A549 treated with Hydrocortisone at 1 μM for 4 hours (cell line): Measurements from ENCODE around the gene IFIH1. TPM values are rescaled to one million over a fixed set of nuclear protein-coding genes. Genes with fewer than 3 reads are reported as not detected.

Experiments
- total RNA-seq: library from RNA; stranded (reverse); fragments of 200-300 nt; extraction: Qiagen RNA extraction; gene quantifications from 5 replicates; pipeline ENCODE4 v1.2.3, GENCODE V29; 2022

IFIH1 gene
- total RNA-seq = 0.83 to 1.3 TPM (median 1.2 TPM) in 5 replicates

GRCh38 chr2:162318328-162319180 lies at the start of gene IFIH1:
Gene IFIH1, minus strand, starts transcription at chr2:162318684. Its CDS starts 377 bp downstream, at chr2:162318307.

DNA sequence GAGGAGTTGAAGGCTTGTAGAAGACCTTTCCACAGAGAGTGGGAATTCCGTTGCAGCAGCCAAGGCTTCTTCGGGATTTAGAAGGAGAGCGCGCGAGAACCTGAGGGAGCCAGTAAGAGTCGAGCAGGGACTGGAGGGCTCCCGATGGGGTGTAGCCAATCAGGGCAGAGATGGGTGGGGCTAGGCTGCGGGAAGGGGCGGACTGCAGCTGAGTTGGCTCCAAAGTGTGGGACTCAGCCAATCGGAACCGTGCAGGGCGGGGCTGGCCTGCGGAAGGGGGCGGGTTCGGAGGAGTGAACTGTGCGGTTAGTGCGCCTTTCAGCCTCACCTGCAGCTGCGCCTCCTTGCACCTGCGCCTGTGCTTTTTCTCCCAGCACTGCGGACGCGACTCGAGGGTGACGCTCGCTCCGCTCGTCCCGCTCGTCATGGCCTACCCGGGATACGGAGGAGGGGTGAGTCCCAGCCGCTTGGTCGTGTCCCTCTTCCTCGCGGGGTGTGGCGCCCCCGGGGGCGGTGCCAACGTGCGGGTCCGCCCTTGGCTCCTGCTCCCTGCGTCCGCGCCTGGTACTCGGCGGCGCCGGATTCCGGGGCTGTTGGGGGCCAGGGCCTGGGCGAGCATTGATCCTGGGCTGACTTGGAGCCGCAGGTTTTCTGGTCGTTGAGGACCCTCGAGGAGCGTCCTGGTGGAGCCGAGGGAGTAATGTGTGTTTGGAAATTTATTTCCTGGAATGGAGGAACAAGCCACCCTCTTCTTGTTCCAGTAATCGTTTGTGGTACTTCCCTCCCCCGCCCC lies 25.5 kb upstream of the IFIH1 start, which contains the start of gene GCA:
Gene GCA (plus strand): TSS at position 309 of the 793 bp plus-strand sequence. CDS start 117 bp downstream, at position 426.

GRCh38 chr2:162243294-162243693 lies 75.2 kb downstream of the IFIH1 start, which contains the start of gene FAP:
Gene FAP, minus strand, starts transcription at chr2:162243445. Its CDS starts 118 bp downstream, at chr2:162243327.

Other genes with a start within 250 kb of the IFIH1 start
- gene DPP4, start 244.5 kb downstream of the IFIH1 start, total RNA-seq = 0.61 to 1.2 TPM (median 0.76 TPM) in 5 replicates
- gene GCG, start 166.4 kb downstream of the IFIH1 start, total RNA-seq = not detected in 5 replicates
- 0.23 TPM in 1 of 5 replicates, not detected in the others for gene FAP, start 75.2 kb downstream of the IFIH1 start, total RNA-seq
- gene GCA, start 25.4 kb upstream of the IFIH1 start, total RNA-seq = 5.0 to 7.8 TPM (median 6.9 TPM) in 5 replicates